Measurements from ENCODE around the gene MAP3K13.

Gene MAP3K13

GRCh38 chr3:185528532-185528931 lies 165.6 kb downstream of the MAP3K13 start:
- Histone ChIP-seq H3K9me3 (no peaks in the 10 kb centered on the region), H3K27me3 (peaks cover 0 to 3% of the 10 kb centered on the region in 2 donors), H3K4me1 (no peaks in the 10 kb centered on the region), H3K4me3 (no peak overlapping the region), H3K27ac (no peak overlapping the region), H3K36me3 (no peaks in the 10 kb centered on the region)
- no peak for DNase-seq
- TF ChIP-seq CTCF (IDR thresholded peaks at IDR 0.05), result no peak
- intact Hi-C loops (cut with DNase I; ENCODE audit: low total_unique reads), result no loop called here

GRCh38 chr3:185530856-185531255 lies 167.9 kb downstream of the MAP3K13 start:
- no peak for DNase-seq
- no peak for TF ChIP-seq CTCF (IDR thresholded peaks at IDR 0.05)
- Histone ChIP-seq H3K27ac (no peak overlapping the region), H3K4me1 (no peaks in the 10 kb centered on the region), H3K36me3 (no peaks in the 10 kb centered on the region), H3K4me3 (no peak overlapping the region), H3K9me3 (no peaks in the 10 kb centered on the region), H3K27me3 (peaks cover 0 to 3% of the 10 kb centered on the region in 2 donors)
- intact Hi-C loops (cut with DNase I; ENCODE audit: low total_unique reads), result no loop called here

GRCh38 chr3:185532901-185533300 lies 170.0 kb downstream of the MAP3K13 start:
- TF ChIP-seq CTCF (IDR thresholded peaks at IDR 0.05), result no peak
- Histone ChIP-seq H3K27me3 (no peaks in the 10 kb centered on the region), H3K9me3 (no peaks in the 10 kb centered on the region), H3K4me1 (no peaks in the 10 kb centered on the region), H3K4me3 (no peak overlapping the region), H3K27ac (no peak overlapping the region), H3K36me3 (no peaks in the 10 kb centered on the region)
- no peak for DNase-seq
- intact Hi-C loops (cut with DNase I; ENCODE audit: low total_unique reads), result no loop called here

DNA sequence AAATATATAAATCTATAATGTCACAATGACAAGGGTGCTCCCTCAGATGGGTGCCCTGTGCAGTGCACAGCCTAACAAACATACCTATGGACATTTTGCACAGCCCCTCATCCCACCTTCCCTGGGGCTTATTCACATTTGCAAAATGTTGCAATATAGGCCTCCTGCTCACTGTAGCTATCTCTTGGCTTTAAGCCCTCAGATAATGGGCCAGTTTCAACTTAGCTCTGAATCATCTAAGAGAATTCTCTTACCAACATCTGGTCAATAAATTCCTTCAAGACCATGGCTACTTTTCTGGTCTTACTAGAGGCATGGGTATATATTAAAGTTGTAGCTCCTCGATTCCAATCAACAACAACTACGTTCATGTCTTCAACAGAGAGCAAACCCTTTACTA lies 171.6 kb downstream of the MAP3K13 start:
- no peak overlapping the region for H3K4me3 ChIP-seq
- DNase-seq, result no peak
- H3K4me1 ChIP-seq, result no peaks in the 10 kb centered on the region
- no peak for TF ChIP-seq CTCF (IDR thresholded peaks at IDR 0.05)
- intact Hi-C loops (cut with DNase I; ENCODE audit: low total_unique reads), result no loop called here
- H3K27ac ChIP-seq, result no peak overlapping the region
- H3K9me3 ChIP-seq, result no peaks in the 10 kb centered on the region
- H3K27me3 ChIP-seq, result no peaks in the 10 kb centered on the region
- H3K36me3 ChIP-seq, result no peaks in the 10 kb centered on the region

DNA sequence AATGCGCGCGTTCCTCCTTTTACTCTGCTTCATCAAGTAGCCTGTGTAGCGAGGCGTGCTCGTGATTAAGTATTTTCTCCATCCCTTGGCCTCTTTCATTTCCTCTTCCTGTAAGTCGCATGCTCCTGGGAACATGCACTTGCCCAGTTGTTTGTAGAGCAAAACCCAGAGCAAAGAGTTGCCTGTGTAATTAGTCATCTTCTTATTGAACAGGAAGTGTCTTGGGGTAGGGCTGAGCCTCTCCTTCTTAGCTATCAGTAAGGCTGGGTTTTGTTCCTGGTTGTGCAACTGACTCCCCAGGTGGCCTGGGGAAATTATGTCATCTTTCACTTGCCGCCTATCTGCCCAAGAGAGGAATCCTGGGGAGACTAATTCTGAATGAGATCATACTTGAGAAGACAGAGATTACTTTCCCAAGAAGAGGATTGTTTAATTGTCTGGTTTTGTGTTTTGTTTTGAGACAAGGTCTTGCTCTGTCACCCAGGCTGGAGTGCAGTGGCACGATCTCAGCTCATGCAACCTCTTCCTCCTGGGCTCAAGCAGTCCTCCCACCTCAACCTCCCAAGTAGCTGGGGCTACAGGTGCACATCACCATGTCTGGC lies 174.5 kb downstream of the MAP3K13 start:
- no peak for TF ChIP-seq CTCF (IDR thresholded peaks at IDR 0.05)
- Histone ChIP-seq H3K36me3 (no peaks in the 10 kb centered on the region), H3K9me3 (no peaks in the 10 kb centered on the region), H3K27ac (no peak overlapping the region), H3K27me3 (no peaks in the 10 kb centered on the region), H3K4me1 (no peaks in the 10 kb centered on the region), H3K4me3 (no peak overlapping the region)
- intact Hi-C loops (cut with DNase I; ENCODE audit: low total_unique reads), result no loop called here
- peak in 1 of 2 donors; percentile 70 for DNase-seq
